ACHN (cell line): ENCODE results near the gene EMD.
"Not testable (repeated sequence)": the region's sequence is repeated elsewhere in the genome, so short reads cannot be mapped to it uniquely, and the experiment has no call there.

Experiments used
- DNase-seq: peaks from one replicate; pipeline ENCODE4 v3.0.0-alpha.2; 2015
- in situ Hi-C: cut with HindIII; loops from 2 replicates; pipeline ENCODE4 v1.10.0; 2017; ENCODE audit warnings: low sequenced_read_pairs, low pct_ligation_motif_present, low pct_unique_long_range_greater_than_20kb

Gene EMD

GRCh38 chrX:154382483-154383069, 3.5 kb downstream of the EMD start:
- no peak for DNase-seq
- in situ Hi-C loops, result no loop called here

- no peak for DNase-seq
Observed at GRCh38 chrX:154383359-154384283, 4.5 kb downstream of the EMD start.

GRCh38 chrX:154384284-154384892, 5.3 kb downstream of the EMD start:
- in situ Hi-C loops, result no loop called here
- DNase-seq, result no peak

More at GRCh38 chrX:154383359-154384283, 4.5 kb downstream of the EMD start:
- in situ Hi-C loops, result no loop called here

- in situ Hi-C loops, DNase-seq: not testable (repeated sequence)
Observed at GRCh38 chrX:154388094-154388493, 9.0 kb downstream of the EMD start.

GRCh38 chrX:154388649-154389048, 9.6 kb downstream of the EMD start:
- in situ Hi-C loops, result not testable (repeated sequence)

GRCh38 chrX:154389812-154390747, 11.0 kb downstream of the EMD start:
- DNase-seq, in situ Hi-C loops: not testable (repeated sequence)

More at GRCh38 chrX:154388649-154389048, 9.6 kb downstream of the EMD start:
- DNase-seq, result not testable (repeated sequence)

- in situ Hi-C loops, DNase-seq: not testable (repeated sequence)
Observed at GRCh38 chrX:154396363-154396762, 17.3 kb downstream of the EMD start.

GRCh38 chrX:154396973-154397887, 18.1 kb downstream of the EMD start:
- in situ Hi-C loops, result no loop called here
- DNase-seq, result peak; percentile 67

- in situ Hi-C loops, result no loop called here
- DNase-seq, result peak; percentile 89
Observed at GRCh38 chrX:154397888-154398667, 19.0 kb downstream of the EMD start, which contains the start of gene RPL10. Gene RPL10 (plus strand): TSS chrX:154398377. CDS start chrX:154398520, 143 bp downstream.

- in situ Hi-C loops, result no loop called here
Observed at GRCh38 chrX:154398668-154399526, 19.8 kb downstream of the EMD start.

GRCh38 chrX:154399527-154400368, 20.7 kb downstream of the EMD start:
- in situ Hi-C loops, result no loop called here
- DNase-seq, result no peak

More at GRCh38 chrX:154398668-154399526, 19.8 kb downstream of the EMD start:
- DNase-seq, result peak; percentile 63

- DNase-seq, in situ Hi-C loops: not testable (repeated sequence)
Observed at GRCh38 chrX:154400369-154400817, 21.3 kb downstream of the EMD start.

GRCh38 chrX:154401045-154401799, 22.1 kb downstream of the EMD start:
- in situ Hi-C loops, result no loop called here
- peak; percentile 26 for DNase-seq
